Osteoblast (primary cell): ENCODE results near the gene MICALL2. TPM values are rescaled to one million over a fixed set of nuclear protein-coding genes. Genes with fewer than 3 reads are reported as not detected.

Experiments used
- DNase-seq: peaks from one replicate; pipeline ENCODE4 v3.0.0; 2011; ENCODE audit warnings: low spot score, mixed read lengths; ENCODE audit not compliant: insufficient read length; ENCODE audit errors: missing footprints
- H2AFZ ChIP-seq: 2 replicates; pipeline ENCODE4 v1.6.0; 2011; ENCODE audit warnings: mild to moderate bottlenecking, low read length
- H3K27ac ChIP-seq: 2 replicates; pipeline ENCODE4 v1.5.1; 2011; ENCODE audit warnings: mild to moderate bottlenecking, low read depth, low read length, moderate library complexity
- H3K27me3 ChIP-seq: 2 replicates; pipeline ENCODE4 v1.6.0; 2012; ENCODE audit warnings: mild to moderate bottlenecking, control low read depth, inconsistent platforms, low read length, moderate library complexity; ENCODE audit not compliant: insufficient read depth
- H3K36me3 ChIP-seq: 2 replicates; pipeline ENCODE4 v1.5.1; 2011; ENCODE audit warnings: mild to moderate bottlenecking, low read length, control low read depth, moderate library complexity; ENCODE audit not compliant: insufficient read depth
- H3K4me1 ChIP-seq: 2 replicates; pipeline ENCODE4 v1.5.1; 2011; ENCODE audit warnings: mild to moderate bottlenecking, low read length, control low read depth, moderate library complexity; ENCODE audit not compliant: insufficient read depth
- H3K4me2 ChIP-seq: 2 replicates; pipeline ENCODE4 v1.6.0; 2011; ENCODE audit warnings: mild to moderate bottlenecking, low read length; ENCODE audit not compliant: insufficient read depth
- H3K4me3 ChIP-seq: fragments of 200-600 bp; sonication (generic); 3 replicates; pipeline ENCODE4 v1.5.1; 2012; ENCODE audit warnings: mild to moderate bottlenecking, low read length, inconsistent platforms; ENCODE audit not compliant: insufficient read depth
- H3K79me2 ChIP-seq: 2 replicates; pipeline ENCODE4 v1.6.0; 2012; ENCODE audit warnings: mild to moderate bottlenecking, low read length, control low read depth, inconsistent platforms; ENCODE audit not compliant: insufficient read depth
- H3K9me3 ChIP-seq: 2 replicates; pipeline ENCODE4 v1.5.1; 2011; ENCODE audit warnings: low read depth, low read length, control low read depth
- H4K20me1 ChIP-seq: 2 replicates; pipeline ENCODE4 v1.6.0; 2012; ENCODE audit warnings: mild to moderate bottlenecking, low read length, control low read depth; ENCODE audit not compliant: insufficient read depth
- CTCF ChIP-seq: IDR thresholded peaks from 2 replicates; pipeline ENCODE4 v1.5.1; 2011; ENCODE audit warnings: mild to moderate bottlenecking, low read depth, low read length, moderate library complexity; ENCODE audit errors: extremely low read depth
- total RNA-seq: library from RNA; depleted of rRNA; stranded (reverse); fragments of >200 nt; gene quantifications from 2 replicates; pipeline ENCODE4 v1.2.3, GENCODE V29; 2012

The MICALL2 gene
- total RNA-seq, 1 donor: 30.4 TPM

GRCh38 chr7:1485156-1485555, 25.9 kb upstream of the MICALL2 start:
- Histone ChIP-seq H3K27me3 (no peaks in the 10 kb centered on the region), H3K4me1 (no peaks in the 10 kb centered on the region), H4K20me1 (no peaks in the 10 kb centered on the region), H3K27ac (no peak overlapping the region), H3K4me2 (no peak overlapping the region), H2AFZ (no peak overlapping the region), H3K4me3 (no peak overlapping the region), H3K9me3 (no peaks in the 10 kb centered on the region), H3K79me2 (no peaks in the 10 kb centered on the region), H3K36me3 (peaks cover 34% of the 10 kb centered on the region)
- no peak for DNase-seq
- no peak for TF ChIP-seq CTCF

- DNase-seq: no peak
- Histone ChIP-seq H4K20me1 (no peaks in the 10 kb centered on the region), H3K27me3 (no peaks in the 10 kb centered on the region), H3K4me3 (no peak overlapping the region), H3K36me3 (peaks cover 33% of the 10 kb centered on the region), H3K27ac (no peak overlapping the region), H3K9me3 (no peaks in the 10 kb centered on the region), H3K4me1 (no peaks in the 10 kb centered on the region), H2AFZ (no peak overlapping the region), H3K79me2 (no peaks in the 10 kb centered on the region), H3K4me2 (no peak overlapping the region)
- no peak for TF ChIP-seq CTCF
Measured at GRCh38 chr7:1484569-1484968, 25.3 kb upstream of the MICALL2 start.

GRCh38 chr7:1483536-1484505, 24.6 kb upstream of the MICALL2 start:
- Histone ChIP-seq H3K27ac (no peak overlapping the region), H3K79me2 (no peaks in the 10 kb centered on the region), H3K4me1 (no peaks in the 10 kb centered on the region), H3K4me3 (no peak overlapping the region), H3K9me3 (no peaks in the 10 kb centered on the region), H4K20me1 (no peaks in the 10 kb centered on the region), H3K36me3 (peaks cover 28% of the 10 kb centered on the region), H3K27me3 (no peaks in the 10 kb centered on the region), H3K4me2 (no peak overlapping the region), H2AFZ (no peak overlapping the region)
- no peak for TF ChIP-seq CTCF
- no peak for DNase-seq

- Histone ChIP-seq H3K9me3 (no peaks in the 10 kb centered on the region), H4K20me1 (no peaks in the 10 kb centered on the region), H2AFZ (no peak overlapping the region), H3K4me3 (no peak overlapping the region), H3K27me3 (no peaks in the 10 kb centered on the region), H3K27ac (no peak overlapping the region), H3K79me2 (no peaks in the 10 kb centered on the region), H3K36me3 (peaks cover 23% of the 10 kb centered on the region), H3K4me1 (no peaks in the 10 kb centered on the region), H3K4me2 (no peak overlapping the region)
- no peak for TF ChIP-seq CTCF
- DNase-seq: no peak
Measured at GRCh38 chr7:1483079-1483478, 23.8 kb upstream of the MICALL2 start.
